Aorta (tissue), 5 donors: Measurements from ENCODE around the gene COL6A1. TPM values are rescaled to one million over a fixed set of nuclear protein-coding genes. Genes with fewer than 3 reads are reported as not detected.

Experiments used
- ATAC-seq: fragments of 200-7000 bp; cut with Tn5 transposase; one replicate; pipeline ENCODE4 v1.9.1; 2022; ENCODE audit warnings: moderate library complexity; ENCODE audit not compliant: low FRiP score
- DNase-seq, 2 donors: peaks; one replicate each; pipeline ENCODE4 v3.0.0-alpha.2; 2020
- H3K27ac ChIP-seq, 2 donors: one replicate each; pipeline ENCODE4 v1.5.1; 2013; ENCODE audit warnings: low read length in 2 of 2, mild to moderate bottlenecking in 2 of 2, moderate library complexity in 2 of 2, control low read depth in 1 of 2, inconsistent platforms in 1 of 2, low read depth in 1 of 2
- H3K27me3 ChIP-seq, 2 donors: one replicate each; pipeline ENCODE4 v1.6.1; 2013; ENCODE audit warnings: control low read depth in 1 of 2, low read length in 1 of 2, mild to moderate bottlenecking in 1 of 2, moderate library complexity in 1 of 2; ENCODE audit not compliant: insufficient read depth in 2 of 2, control insufficient read depth in 1 of 2
- H3K36me3 ChIP-seq, 2 donors: one replicate each; pipeline ENCODE4 v1.6.1; 2013; ENCODE audit warnings: control low read depth in 1 of 2, low read length in 1 of 2, mild to moderate bottlenecking in 1 of 2; ENCODE audit not compliant: insufficient read depth in 2 of 2, control insufficient read depth in 1 of 2
- H3K4me1 ChIP-seq, 2 donors: one replicate each; pipeline ENCODE4 v1.6.1; 2013; ENCODE audit warnings: low read length in 2 of 2, control low read depth in 1 of 2, mild to moderate bottlenecking in 1 of 2, moderate library complexity in 1 of 2; ENCODE audit not compliant: insufficient read depth in 2 of 2, control insufficient read depth in 1 of 2
- H3K4me3 ChIP-seq, 2 donors: one replicate each; pipeline ENCODE4 v1.5.1; 2013; ENCODE audit warnings: low read length in 2 of 2, control low read depth in 1 of 2, mild to moderate bottlenecking in 1 of 2
- H3K9me3 ChIP-seq: one replicate; pipeline ENCODE4 v1.6.1; 2013; ENCODE audit warnings: mild to moderate bottlenecking, low read length; ENCODE audit not compliant: control insufficient read depth
- WGBS, 2 donors: extraction: QIAGEN DNeasy Blood & Tissue Kit; methylation state at CpG; one replicate each; pipeline ENCODE4 v1.1.7; 2013; 5-methylcytosine and 5-hydroxymethylcytosine counted together
- intact Hi-C, 2 donors: fragments of 100-400 bp; cut with DNase I; formaldehyde crosslinking; loops; one replicate each; pipeline versions ENCODE4 v1.14.2 to v1.15.0; 2022
- polyA plus RNA-seq, 2 donors: library from polyadenylated mRNA; stranded (reverse); fragments of 200-250 nt; gene quantifications; one replicate each; pipeline ENCODE4 v1.2.3, GENCODE V29; 2013
- total RNA-seq, 2 donors: library from RNA; stranded (reverse); fragmentation: NEBNext Ultra II Directional; extraction: Animal tissue kit (Norgen Biotek cat#: 25700); gene quantifications; one replicate each; pipeline ENCODE4 v1.2.1, GENCODE V29; 2021
- donor health status: healthy with polysubstance abuse.
- donor health status: Bipolar disorder and iron deficiency.
- donor health status: DM: no; HTN: no; CAD: no.
- donor health status: DM: no; HTN: no; CAD: no.
- donor health status: DM: yes; HTN: yes; CAD: no.

COL6A1 gene
- total and polyA plus RNA-seq, 4 donors: 156 to 1,773 (median 525) TPM

DNA sequence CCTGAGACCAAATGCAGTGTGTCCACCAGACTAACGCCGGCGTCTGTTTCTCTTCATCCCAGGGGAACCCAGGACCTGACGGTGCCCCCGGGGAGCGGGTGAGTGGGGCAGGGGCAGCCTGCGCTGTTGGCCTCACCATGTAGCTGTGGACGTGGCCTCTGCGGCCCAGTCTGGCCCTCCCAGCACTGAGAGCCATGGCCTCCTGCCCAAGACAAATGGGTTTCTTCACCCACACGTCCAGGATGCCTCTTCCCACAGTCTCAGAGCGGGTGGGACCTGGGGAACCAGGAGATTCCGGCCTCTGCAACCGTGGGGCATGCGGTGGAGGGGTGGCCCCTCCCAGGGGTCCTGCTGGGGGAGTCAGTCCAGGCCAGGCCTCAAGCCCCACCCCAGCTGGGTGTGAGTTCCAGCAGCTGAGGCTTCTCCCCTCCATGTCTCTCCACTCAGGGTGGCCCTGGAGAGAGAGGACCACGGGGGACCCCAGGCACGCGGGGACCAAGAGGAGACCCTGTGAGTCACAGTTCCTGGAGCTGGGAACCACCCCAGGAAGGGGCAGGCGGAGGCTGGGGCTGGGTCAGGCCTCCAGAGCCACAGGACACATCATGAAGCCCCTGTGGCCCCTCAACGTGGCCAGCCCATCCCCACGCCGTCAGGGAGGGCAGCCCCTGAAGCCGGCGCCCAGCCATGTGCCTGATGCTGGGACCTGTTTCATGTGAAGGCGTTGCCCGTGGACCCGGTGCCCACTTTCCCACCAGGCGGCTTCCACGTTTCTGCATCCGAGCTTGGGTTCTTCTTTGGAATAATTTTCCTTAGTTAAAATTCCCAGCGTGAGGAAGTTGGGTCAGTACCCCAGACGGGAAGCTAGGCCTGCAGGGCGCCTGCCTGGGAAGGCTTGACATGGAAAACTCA is 11.0 kb downstream of the COL6A1 start:
- DNase-seq (peak; percentile 56 to 77), ATAC-seq (no peak)
- no peak overlapping the region for H3K4me3 ChIP-seq
- no peaks in the 10 kb centered on the region for H3K9me3 ChIP-seq
- peaks cover 2 to 4% of the 10 kb centered on the region in 2 donors for H3K36me3 ChIP-seq
- H3K27me3 ChIP-seq: no peaks in the 10 kb centered on the region
- intact Hi-C loops: no loop called here
- H3K4me1 ChIP-seq: no peaks in the 10 kb centered on the region
- WGBS, 2 donors: 68 to 73% methylated on average over 32 of the region's 32 CpGs
- H3K27ac ChIP-seq: peak overlapping the region in 1 of 2 donors; percentile 9

DNA sequence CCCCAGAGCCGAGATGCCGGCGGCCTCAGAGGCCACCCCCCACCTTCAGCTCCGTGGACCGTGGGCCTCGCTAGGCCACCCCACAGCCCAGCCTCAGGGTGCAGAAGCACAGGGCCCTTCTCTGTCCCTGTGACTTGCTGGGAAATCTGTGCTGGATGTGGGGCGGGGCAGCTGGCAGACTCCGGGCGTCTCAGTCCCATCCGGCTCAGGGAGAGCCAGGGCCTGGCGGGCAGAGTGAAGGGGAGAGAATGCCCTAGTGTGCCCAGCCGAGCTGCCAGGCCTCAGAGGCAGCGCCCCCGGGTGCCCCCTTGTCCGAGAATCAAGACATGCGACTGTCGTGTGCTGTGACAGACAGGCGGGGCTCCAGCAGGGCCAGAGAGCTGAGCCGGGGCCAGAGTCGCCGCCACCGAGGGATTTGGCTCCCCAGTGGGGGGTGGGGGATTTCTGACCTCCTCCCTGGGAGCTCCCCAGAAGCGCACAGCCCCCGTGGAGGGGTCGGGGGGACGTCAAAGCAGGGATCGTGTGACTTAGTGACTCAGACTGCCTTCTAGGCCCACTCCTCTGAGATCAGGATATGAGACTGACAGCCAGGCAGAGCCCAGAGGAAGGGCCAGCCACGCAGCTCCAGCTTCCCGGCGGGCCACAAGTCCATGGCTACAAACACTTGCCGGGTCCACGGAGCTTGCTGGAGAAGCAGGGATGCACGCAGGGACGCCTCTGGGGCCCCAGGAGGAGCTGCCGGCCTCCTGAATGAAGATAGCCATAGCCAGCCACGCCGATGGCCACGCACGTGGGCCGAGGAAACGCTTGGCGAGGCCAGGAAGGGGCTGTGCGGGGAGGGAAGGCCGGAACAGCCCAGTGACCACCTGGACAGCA is 11.9 kb downstream of the COL6A1 start:
- H3K36me3 ChIP-seq: peaks cover 2 to 6% of the 10 kb centered on the region in 2 donors
- H3K4me1 ChIP-seq: no peaks in the 10 kb centered on the region
- DNase-seq (peak; percentile 77), ATAC-seq (peak; percentile 27)
- no peak overlapping the region for H3K4me3 ChIP-seq
- intact Hi-C loops: no loop called here
- peak overlapping the region in 1 of 2 donors; percentile 1 for H3K27ac ChIP-seq
- no peaks in the 10 kb centered on the region for H3K27me3 ChIP-seq
- 67% methylated on average over 43 to 44 of the region's 44 CpGs for WGBS, 2 donors
- H3K9me3 ChIP-seq: no peaks in the 10 kb centered on the region

DNA sequence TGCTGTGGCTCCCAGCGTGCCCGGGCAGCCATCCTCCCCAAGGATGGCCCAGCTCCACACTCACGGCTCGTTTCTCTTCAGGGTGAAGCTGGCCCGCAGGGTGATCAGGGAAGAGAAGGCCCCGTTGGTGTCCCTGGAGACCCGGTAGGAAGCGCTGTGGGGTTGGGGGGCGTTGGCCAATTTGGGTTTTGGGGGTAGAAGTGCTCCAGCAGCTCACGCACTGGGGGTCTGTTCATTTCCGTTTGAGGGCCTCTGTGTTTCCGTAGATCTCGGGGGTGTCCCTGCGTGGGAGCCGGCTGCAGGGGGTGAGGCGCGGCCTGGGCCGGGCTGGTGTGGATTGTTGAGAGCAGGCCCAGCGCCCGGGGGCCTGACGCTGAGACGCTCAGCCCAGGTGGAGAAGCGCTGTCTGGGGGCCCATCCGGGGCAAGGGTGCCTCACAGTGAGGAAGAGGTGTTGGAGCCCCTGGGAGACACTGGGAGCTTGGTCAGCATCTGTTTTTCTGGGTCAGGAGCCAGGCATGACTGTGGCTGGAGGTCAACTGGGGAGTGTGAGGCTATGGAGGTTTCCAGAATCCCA is 12.6 kb downstream of the COL6A1 start:
- Histone ChIP-seq H3K36me3 (peaks cover 2 to 10% of the 10 kb centered on the region in 2 donors), H3K4me1 (no peaks in the 10 kb centered on the region), H3K27me3 (no peaks in the 10 kb centered on the region), H3K27ac (peak overlapping the region in 1 of 2 donors; percentile 1), H3K9me3 (no peaks in the 10 kb centered on the region), H3K4me3 (no peak overlapping the region)
- WGBS, 2 donors: 82 to 88% methylated on average over 24 of the region's 24 CpGs
- no peak for ATAC-seq
- intact Hi-C loops: no loop called here
- peak; percentile 30 to 69 for DNase-seq

DNA sequence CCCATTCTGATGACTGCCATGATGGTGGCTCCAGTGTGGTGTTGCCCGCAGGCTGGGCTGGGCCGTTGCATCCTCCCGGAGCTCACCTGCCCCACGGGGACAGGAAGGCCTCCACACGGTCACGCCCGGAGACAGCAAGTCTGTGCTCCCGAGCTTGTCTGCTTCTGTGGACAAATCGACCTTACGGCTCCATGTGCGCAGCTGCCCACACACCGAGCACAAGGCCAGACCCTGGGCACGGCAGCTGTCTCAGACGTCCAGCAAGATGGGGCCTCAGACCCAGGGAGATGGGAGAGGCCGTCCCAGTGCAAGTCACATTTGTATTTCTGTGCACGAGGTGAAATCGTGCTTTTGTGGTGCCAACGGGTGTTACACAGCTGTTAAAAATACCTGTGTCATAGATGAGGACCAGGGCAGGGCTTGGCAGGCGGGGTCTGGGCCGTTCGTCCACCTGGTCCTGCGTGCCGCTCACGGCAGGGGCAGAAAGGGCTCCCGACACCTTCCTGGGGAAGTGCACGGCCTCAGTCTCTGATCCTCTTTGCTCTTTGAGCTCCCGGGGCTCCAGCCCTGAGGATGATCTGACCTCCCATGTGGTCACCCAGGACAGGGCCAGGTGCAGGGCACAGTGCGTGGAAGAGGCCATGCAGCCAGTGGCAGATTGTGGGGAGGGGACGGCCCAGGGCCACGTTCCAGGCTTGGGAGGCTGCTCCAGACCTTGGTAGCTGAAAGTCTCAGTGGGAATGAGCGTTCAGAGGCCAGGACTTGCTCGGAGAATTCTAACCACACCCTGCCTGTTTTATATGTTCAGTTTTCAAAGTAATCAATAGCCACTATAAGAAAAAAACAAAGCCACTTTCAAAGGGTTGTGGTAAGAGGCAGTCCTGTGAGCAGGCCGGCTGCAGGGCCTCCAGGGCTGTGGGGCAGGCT is 13.5 kb downstream of the COL6A1 start:
- H3K27me3 ChIP-seq: no peaks in the 10 kb centered on the region
- ATAC-seq (no peak), DNase-seq (peak; percentile 36 to 73)
- H3K9me3 ChIP-seq: no peaks in the 10 kb centered on the region
- WGBS, 2 donors: 82 to 83% methylated on average over 33 of the region's 33 CpGs
- peaks cover 2 to 11% of the 10 kb centered on the region in 2 donors for H3K36me3 ChIP-seq
- no peak overlapping the region for H3K27ac ChIP-seq
- H3K4me3 ChIP-seq: no peak overlapping the region
- H3K4me1 ChIP-seq: no peaks in the 10 kb centered on the region
- intact Hi-C loops: no loop called here

DNA sequence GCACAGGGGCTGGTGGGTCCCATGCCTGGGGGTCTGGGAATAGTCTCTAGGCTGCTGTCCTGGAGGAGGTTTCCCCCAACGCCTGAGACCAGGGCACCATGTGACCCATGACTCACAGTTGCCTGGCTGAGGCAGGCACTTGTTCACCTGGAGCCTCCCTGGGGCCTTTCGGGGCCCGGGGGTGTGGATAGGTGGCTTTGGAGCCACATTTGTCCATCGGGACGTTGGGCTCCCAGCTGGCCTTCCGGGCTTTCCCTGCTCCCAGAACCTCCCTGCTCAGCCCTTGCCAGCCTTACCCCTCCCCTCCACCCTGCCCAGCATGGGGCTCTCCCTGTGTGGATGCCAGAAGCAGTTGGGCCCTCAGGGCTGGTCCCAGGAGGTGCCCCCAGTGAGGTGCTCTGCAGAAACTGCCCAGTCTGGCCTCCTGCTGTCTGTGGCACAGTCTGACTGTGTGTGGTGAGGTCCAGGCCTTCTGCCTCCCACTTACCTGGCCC is 14.2 kb downstream of the COL6A1 start:
- H3K27ac ChIP-seq: no peak overlapping the region
- ATAC-seq (no peak), DNase-seq (peak; percentile 42 to 72)
- 47 to 66% methylated on average over 5 to 6 of the region's 6 CpGs for WGBS, 2 donors
- no peaks in the 10 kb centered on the region for H3K4me1 ChIP-seq
- peaks cover 2 to 9% of the 10 kb centered on the region in 2 donors for H3K36me3 ChIP-seq
- H3K27me3 ChIP-seq: no peaks in the 10 kb centered on the region
- H3K9me3 ChIP-seq: no peaks in the 10 kb centered on the region
- H3K4me3 ChIP-seq: no peak overlapping the region
- intact Hi-C loops: no loop called here

DNA sequence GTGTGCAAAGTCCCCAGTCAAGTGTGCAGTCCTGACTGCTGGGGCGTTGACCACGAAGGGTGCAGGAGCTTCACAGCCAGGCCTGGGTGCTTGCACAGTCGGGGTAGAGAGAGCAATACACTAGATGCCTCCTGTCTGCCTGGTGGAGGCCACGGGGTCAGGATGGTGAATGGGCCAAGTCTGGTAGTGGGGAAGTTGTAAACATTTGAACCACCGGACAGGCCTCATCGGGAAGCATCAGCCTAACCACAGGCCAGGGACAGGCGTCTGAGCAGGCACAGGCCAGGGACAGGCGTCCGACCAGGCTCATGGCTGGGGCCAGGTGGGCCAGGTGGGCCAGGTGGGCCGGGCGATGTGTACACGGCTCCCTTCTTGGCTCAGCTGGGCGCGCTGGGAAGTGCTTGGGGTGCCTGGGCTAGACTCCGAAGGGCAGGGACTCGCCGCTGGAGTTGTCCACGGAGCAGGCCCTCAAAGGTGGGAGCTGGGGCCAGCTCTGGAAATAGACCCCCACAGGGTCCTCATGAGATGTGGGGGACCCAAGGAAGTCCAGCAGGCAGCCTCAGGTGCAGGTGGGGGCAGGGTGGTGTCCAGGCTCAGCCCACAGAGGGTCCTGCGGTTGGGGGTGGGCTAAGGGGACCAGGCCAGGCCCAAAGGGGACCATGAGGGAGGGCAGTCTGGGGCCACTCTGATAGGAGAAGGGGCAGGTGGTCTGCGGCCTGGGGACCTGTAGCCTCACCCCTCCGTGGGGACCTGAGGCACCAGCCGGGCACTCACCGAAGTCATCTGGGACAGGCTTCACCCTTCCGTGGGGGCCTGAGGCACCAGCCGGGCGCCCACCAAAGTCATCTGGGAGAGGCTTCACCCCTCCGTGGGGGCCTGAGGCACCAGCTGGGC is 15.0 kb downstream of the COL6A1 start:
- DNase-seq (peak; percentile 35 to 75), ATAC-seq (no peak)
- Histone ChIP-seq H3K27ac (no peak overlapping the region), H3K4me3 (no peak overlapping the region), H3K9me3 (no peaks in the 10 kb centered on the region), H3K27me3 (no peaks in the 10 kb centered on the region), H3K4me1 (no peaks in the 10 kb centered on the region), H3K36me3 (peaks cover 2 to 13% of the 10 kb centered on the region in 2 donors)
- WGBS, 2 donors: 88 to 89% methylated on average over 27 of the region's 27 CpGs
- intact Hi-C loops: no loop called here

DNA sequence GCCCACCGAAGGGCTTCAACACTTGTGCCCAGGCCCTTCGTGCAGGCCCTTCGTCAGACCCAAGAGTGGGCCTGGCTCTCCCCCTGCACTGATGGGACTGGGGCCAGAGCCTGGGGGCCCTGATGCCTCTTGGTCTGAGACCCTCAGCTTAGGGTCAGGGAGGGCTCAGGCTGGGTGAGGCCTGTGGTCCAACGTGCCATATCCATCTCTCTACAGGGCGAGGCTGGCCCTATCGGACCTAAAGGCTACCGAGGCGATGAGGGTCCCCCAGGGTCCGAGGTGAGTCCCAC is 15.6 kb downstream of the COL6A1 start:
- Histone ChIP-seq H3K4me3 (no peak overlapping the region), H3K36me3 (peaks cover 2 to 16% of the 10 kb centered on the region in 2 donors), H3K27ac (no peak overlapping the region), H3K4me1 (no peaks in the 10 kb centered on the region), H3K9me3 (no peaks in the 10 kb centered on the region), H3K27me3 (no peaks in the 10 kb centered on the region)
- ATAC-seq (no peak), DNase-seq (no peak)
- intact Hi-C loops: no loop called here
- WGBS, 2 donors: 88 to 90% methylated on average over 9 of the region's 9 CpGs
